NCI-H446 (cell line): Measurements from ENCODE around the gene CAPN15.

Source experiments
- DNase-seq, 2 experiments: peaks; one replicate each; lab custom pipeline; 2025; lab: John Stamatoyannopoulos, UW

The CAPN15 gene

GRCh38 chr16:578232-578869 is 50.8 kb downstream of the CAPN15 start:
- no peak for DNase-seq

GRCh38 chr16:578870-579405 is 51.4 kb downstream of the CAPN15 start:
- DNase-seq = peak in 1 of 2 experiments; percentile 33

GRCh38 chr16:580141-580945 is 52.8 kb downstream of the CAPN15 start:
- no peak for DNase-seq

- DNase-seq = no peak
Observed at GRCh38 chr16:580946-581498, 53.5 kb downstream of the CAPN15 start.

GRCh38 chr16:582218-582613 is 54.7 kb downstream of the CAPN15 start:
- no peak for DNase-seq

GRCh38 chr16:582614-583331 is 55.3 kb downstream of the CAPN15 start:
- DNase-seq = peak in 1 of 2 experiments; percentile 43

GRCh38 chr16:583470-583814 is 55.9 kb downstream of the CAPN15 start:
- no peak for DNase-seq

GRCh38 chr16:583815-584591 is 56.5 kb downstream of the CAPN15 start:
- DNase-seq = no peak

GRCh38 chr16:585351-585750 is 57.8 kb downstream of the CAPN15 start:
- DNase-seq = no peak

- DNase-seq = peak in 1 of 2 experiments; percentile 38
Observed at GRCh38 chr16:586047-586644, 58.6 kb downstream of the CAPN15 start.

GRCh38 chr16:586645-587590 is 59.4 kb downstream of the CAPN15 start:
- DNase-seq = no peak

GRCh38 chr16:588639-588888 is 61.1 kb downstream of the CAPN15 start:
- DNase-seq = no peak

GRCh38 chr16:588889-589657 is 61.6 kb downstream of the CAPN15 start:
- DNase-seq = peak; percentile 94

- peak; percentile 94 to 97 for DNase-seq
Observed at GRCh38 chr16:589658-590187, 62.2 kb downstream of the CAPN15 start, which contains the start of gene RAB40C. TSS of gene RAB40C (plus strand) at chr16:590066. CDS start at chr16:590292, 226 bp downstream.

GRCh38 chr16:590188-590814 is 62.8 kb downstream of the CAPN15 start:
- no peak for DNase-seq

GRCh38 chr16:590815-591200 is 63.3 kb downstream of the CAPN15 start:
- DNase-seq = no peak

- no peak for DNase-seq
Observed at GRCh38 chr16:591231-591630, 63.7 kb downstream of the CAPN15 start.

- no peak for DNase-seq
Observed at GRCh38 chr16:591892-592517, 64.5 kb downstream of the CAPN15 start.
